CD14-positive monocyte (primary cell): Measurements from ENCODE around the gene CIROP. TPM values are rescaled to one million over a fixed set of nuclear protein-coding genes. Genes with fewer than 3 reads are reported as not detected.

Experiments used
- DNase-seq, 3 donors: peaks; one replicate each; pipeline ENCODE4 v3.0.0-alpha.2; 2011 to 2022
- H2AFZ ChIP-seq: 2 replicates; pipeline ENCODE4 v1.6.0; 2012; ENCODE audit warnings: mild to moderate bottlenecking, low read depth, low read length, inconsistent platforms; ENCODE audit not compliant: insufficient read depth, poor library complexity, severe bottlenecking
- H3K27ac ChIP-seq, 2 donors: 1 replicate in 1 of 2; 2 replicates in 1 of 2; pipeline ENCODE4 v1.5.1; 2012 to 2013; ENCODE audit warnings: low read length in 2 of 2, control low read depth in 1 of 2, inconsistent platforms in 1 of 2, low read depth in 1 of 2, mild to moderate bottlenecking in 1 of 2
- H3K27me3 ChIP-seq, 2 donors: one replicate each; pipeline versions ENCODE4 v1.6.0 to v1.6.1; 2011 to 2013; ENCODE audit warnings: low read length in 2 of 2; ENCODE audit not compliant: control insufficient read depth in 2 of 2, insufficient read depth in 2 of 2
- H3K36me3 ChIP-seq, 2 donors: replicated peaks in 1 of 2; 1 replicate in 1 of 2; 2 replicates in 1 of 2; pipeline versions ENCODE4 v1.5.1 to v1.6.1; 2012 to 2013; ENCODE audit warnings: low read length in 2 of 2, control low read depth in 1 of 2, inconsistent platforms in 1 of 2, mild to moderate bottlenecking in 1 of 2; ENCODE audit not compliant: insufficient read depth in 2 of 2, control insufficient read depth in 1 of 2
- H3K4me1 ChIP-seq, 2 donors: 1 replicate in 1 of 2; 2 replicates in 1 of 2; pipeline versions ENCODE4 v1.5.1 to v1.6.1; 2012 to 2013; ENCODE audit warnings: low read length in 2 of 2, control low read depth in 1 of 2, inconsistent platforms in 1 of 2, mild to moderate bottlenecking in 1 of 2, moderate library complexity in 1 of 2; ENCODE audit not compliant: insufficient read depth in 2 of 2, control insufficient read depth in 1 of 2
- H3K4me2 ChIP-seq: replicated peaks from 2 replicates; pipeline ENCODE3; 2012; ENCODE audit warnings: low read length, moderate library complexity, mild to moderate bottlenecking; ENCODE audit not compliant: poor library complexity, severe bottlenecking; ENCODE audit errors: extremely low read depth
- H3K4me3 ChIP-seq, 3 experiments: fragments of 200-600 bp in 1 of 3; sonication (generic) in 1 of 3; replicated peaks in 1 of 3; 1 replicate in 2 of 3; 2 replicates in 1 of 3; pipeline ENCODE4 v1.5.1; 2011 to 2013; ENCODE audit warnings: low read length in 3 of 3, mild to moderate bottlenecking in 3 of 3, control low read depth in 2 of 3, low read depth in 2 of 3, inconsistent platforms in 1 of 3, moderate library complexity in 1 of 3
- H3K79me2 ChIP-seq: 2 replicates; pipeline ENCODE4 v1.6.0; 2012; ENCODE audit warnings: mild to moderate bottlenecking, control low read depth, inconsistent platforms, low read length, moderate library complexity; ENCODE audit not compliant: insufficient read depth
- H3K9ac ChIP-seq: 2 replicates; pipeline ENCODE4 v1.6.0; 2017; ENCODE audit warnings: low read length, mild to moderate bottlenecking; ENCODE audit not compliant: insufficient read depth, poor library complexity, severe bottlenecking
- H3K9me3 ChIP-seq, 2 donors: replicated peaks in 1 of 2; 1 replicate in 1 of 2; 2 replicates in 1 of 2; pipeline versions ENCODE4 v1.5.1 to v1.6.1; 2012 to 2013; ENCODE audit warnings: low read length in 2 of 2, control low read depth in 1 of 2; ENCODE audit not compliant: control insufficient read depth in 1 of 2, insufficient read depth in 1 of 2
- H4K20me1 ChIP-seq: 2 replicates; pipeline ENCODE4 v1.6.0; 2012; ENCODE audit warnings: mild to moderate bottlenecking, low read length, control low read depth, moderate library complexity; ENCODE audit not compliant: insufficient read depth
- H3K27ac Mint-ChIP-seq, 7 donors: one replicate each; pipeline ENCODE4 v1.8.0; 2020; ENCODE audit warnings: mild to moderate bottlenecking in 7 of 7, mixed read lengths in 7 of 7, moderate library complexity in 6 of 7, inconsistent platforms in 2 of 7
- H3K27me3 Mint-ChIP-seq, 3 donors: one replicate each; pipeline ENCODE4 v1.8.0; 2021 to 2022; ENCODE audit warnings: low read depth in 3 of 3, mild to moderate bottlenecking in 3 of 3, mixed read lengths in 3 of 3, moderate library complexity in 3 of 3, inconsistent platforms in 1 of 3
- H3K36me3 Mint-ChIP-seq, 2 donors: one replicate each; pipeline ENCODE4 v1.8.0; 2020; ENCODE audit warnings: mixed read lengths in 2 of 2, inconsistent platforms in 1 of 2, mild to moderate bottlenecking in 1 of 2
- H3K4me1 Mint-ChIP-seq: one replicate; pipeline ENCODE4 v1.8.0; 2020; ENCODE audit warnings: mild to moderate bottlenecking, mixed read lengths
- H3K4me3 Mint-ChIP-seq, 2 donors: one replicate each; pipeline ENCODE4 v1.8.0; 2020; ENCODE audit warnings: mild to moderate bottlenecking in 2 of 2, mixed read lengths in 2 of 2, moderate library complexity in 1 of 2
- H3K9me3 Mint-ChIP-seq, 7 donors: one replicate each; pipeline ENCODE4 v1.8.0; 2020 to 2022; ENCODE audit warnings: mixed read lengths in 7 of 7, mild to moderate bottlenecking in 6 of 7, moderate library complexity in 6 of 7, inconsistent platforms in 2 of 7
- CTCF ChIP-seq: fragments of 200-600 bp; IDR thresholded peaks from one replicate; pipeline ENCODE4 v1.8.0; 2022; ENCODE audit warnings: antibody characterized with exemption, mild to moderate bottlenecking
- WGBS: methylation state at CpG from one replicate; pipeline ENCODE4 v1.1.5; 2013; ENCODE audit warnings: missing lambda C conversion rate; ENCODE audit not compliant: insufficient coverage; 5-methylcytosine and 5-hydroxymethylcytosine counted together
- intact Hi-C, 2 donors: fragments of 100-400 bp; cut with micrococcal nuclease; formaldehyde crosslinking; loops; one replicate each; pipeline versions ENCODE4 v1.15.0 to v1.15.1; 2023
- polyA plus RNA-seq, 3 donors: library from polyadenylated mRNA; depleted of rRNA in 1 of 3; unstranded in 2 of 3; stranded (reverse) in 1 of 3; fragments of 300-500 nt in 2 of 3; fragments of >200 nt in 1 of 3; fragmentation: Illumina TruSeq in 2 of 3; gene quantifications; 1 replicate in 2 of 3; 2 replicates in 1 of 3; pipeline ENCODE4 v1.2.3, GENCODE V29; 2012 to 2021

The CIROP gene
- polyA plus RNA-seq, 3 donors, result not detected

DNA sequence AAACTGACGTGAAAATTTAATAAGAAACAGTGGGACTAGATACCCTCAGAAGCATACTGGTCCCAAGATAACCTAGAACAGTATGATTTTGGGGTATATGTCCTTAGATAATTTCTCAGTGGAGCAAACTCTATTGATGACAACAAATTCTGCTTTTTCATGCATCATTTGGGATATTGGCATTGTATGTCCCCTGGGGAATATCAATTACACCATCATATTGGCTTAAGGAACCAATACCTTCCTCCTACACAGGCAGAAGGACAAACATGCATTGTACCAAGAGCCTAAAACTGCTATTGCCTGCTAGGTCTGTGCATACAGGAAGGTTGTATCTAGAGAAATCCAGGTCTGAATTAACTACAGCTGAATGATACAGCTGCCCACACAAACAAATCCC lies 29.9 kb downstream of the CIROP start:
- H3K9me3 ChIP-seq, result no peaks in the 10 kb centered on the region
- no peak overlapping the region for H3K4me3 ChIP-seq
- H3K4me2 ChIP-seq, result no peak overlapping the region
- no peak for TF ChIP-seq CTCF
- Mint-ChIP-seq H3K27ac (no peak overlapping the region), H3K36me3 (peaks cover 69 to 71% of the 10 kb centered on the region in 2 donors), H3K27me3 (no peaks in the 10 kb centered on the region), H3K4me3 (no peak overlapping the region), H3K9me3 (no peaks in the 10 kb centered on the region), H3K4me1 (peaks cover 43% of the 10 kb centered on the region)
- peaks cover 72 to 79% of the 10 kb centered on the region in 2 donors for H3K36me3 ChIP-seq
- intact Hi-C loops, result loop anchor here in 1 of 2 donors (5.0 kb wide), 2 partner anchors 37 to 107 kb away; partner anchors contain the start of gene SLC7A8
- peaks cover 42% of the 10 kb centered on the region for H4K20me1 ChIP-seq
- peaks cover 79% of the 10 kb centered on the region for H3K79me2 ChIP-seq
- H3K27ac ChIP-seq, result no peak overlapping the region
- no peak for DNase-seq
- H3K9ac ChIP-seq, result no peak overlapping the region
- H2AFZ ChIP-seq, result no peak overlapping the region
- H3K27me3 ChIP-seq, result no peaks in the 10 kb centered on the region
- H3K4me1 ChIP-seq, result peaks cover 44 to 52% of the 10 kb centered on the region in 2 donors
- WGBS, result no CpG with 5 or more reads among the region's 1 CpG

DNA sequence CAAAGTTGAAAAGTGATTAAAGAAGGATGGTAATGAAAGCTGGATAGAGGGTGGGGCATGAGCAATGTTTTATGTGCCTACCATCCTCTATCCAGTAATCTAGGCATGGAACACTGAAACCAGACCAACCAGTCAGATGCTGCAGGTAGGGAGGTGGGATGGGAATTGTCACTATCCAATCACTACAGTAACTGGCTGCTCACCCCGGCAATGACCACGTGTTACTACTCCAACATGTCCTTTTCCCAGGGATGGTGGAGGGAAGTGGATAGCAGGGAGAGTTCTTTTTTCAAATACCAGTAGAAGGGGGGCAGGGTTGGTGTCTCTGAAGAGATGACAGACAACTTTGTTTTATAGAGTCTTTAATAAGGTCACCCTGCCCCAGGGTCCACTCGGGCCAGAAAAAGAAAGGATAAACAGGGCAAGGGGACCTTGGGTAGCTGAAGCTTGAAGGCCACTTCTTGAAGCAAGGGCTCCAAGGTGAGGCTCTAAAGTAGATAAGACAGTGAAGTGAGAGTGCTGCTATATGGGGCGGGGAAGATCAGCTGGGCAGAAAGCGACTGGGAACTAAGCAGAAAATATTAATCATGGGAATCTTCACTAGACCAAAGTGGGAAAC lies 32.8 kb downstream of the CIROP start:
- Histone ChIP-seq H2AFZ (no peak overlapping the region), H3K27ac (peak overlapping the region in 1 of 2 donors; percentile 75), H3K4me3 (peak overlapping the region in 1 of 3 experiments; percentile 87), H3K27me3 (no peaks in the 10 kb centered on the region), H3K36me3 (peaks cover 64 to 77% of the 10 kb centered on the region in 2 donors), H3K4me2 (peak overlapping the region; percentile 71), H3K79me2 (peaks cover 84% of the 10 kb centered on the region), H4K20me1 (peaks cover 67% of the 10 kb centered on the region), H3K9ac (peak overlapping the region; percentile 60), H3K4me1 (peaks cover 31 to 39% of the 10 kb centered on the region in 2 donors), H3K9me3 (no peaks in the 10 kb centered on the region)
- TF ChIP-seq CTCF, result no peak
- no peaks in the 10 kb centered on the region for H3K9me3 Mint-ChIP-seq
- intact Hi-C loops, result no loop called here
- H3K27ac Mint-ChIP-seq, result peak overlapping the region; percentile 67 to 96 (median 88)
- no peaks in the 10 kb centered on the region for H3K27me3 Mint-ChIP-seq
- WGBS, result 87% methylated on average over 3 of the region's 5 CpGs
- peak overlapping the region; percentile 97 to 98 for H3K4me3 Mint-ChIP-seq
- no peak for DNase-seq
- H3K36me3 Mint-ChIP-seq, result peaks cover 68 to 70% of the 10 kb centered on the region in 2 donors
- H3K4me1 Mint-ChIP-seq, result peaks cover 35% of the 10 kb centered on the region
